H9 (cell line): Measurements from ENCODE around the gene APP. TPM values are rescaled to one million over a fixed set of nuclear protein-coding genes. Genes with fewer than 3 reads are reported as not detected.

Source experiments
- DNase-seq: peaks from one replicate; pipeline ENCODE4 v3.0.0-alpha.2; 2017
- H2AFZ ChIP-seq: one replicate; pipeline ENCODE4 v1.6.1; 2013; ENCODE audit warnings: mild to moderate bottlenecking, low read length, control low read depth, moderate library complexity
- H2AK5ac ChIP-seq: 2 replicates; pipeline ENCODE4 v1.6.1; 2013; ENCODE audit warnings: low read length, control low read depth, mixed read lengths; ENCODE audit not compliant: insufficient read length
- H2BK120ac ChIP-seq: one replicate; pipeline ENCODE4 v1.6.1; 2013; ENCODE audit warnings: low read depth, mild to moderate bottlenecking, low read length, control low read depth, inconsistent platforms; ENCODE audit not compliant: poor library complexity, severe bottlenecking
- H2BK12ac ChIP-seq: 2 replicates; pipeline ENCODE4 v1.6.1; 2013; ENCODE audit warnings: low read length, control low read depth, mixed read lengths, low read depth; ENCODE audit not compliant: insufficient read length
- H2BK15ac ChIP-seq: 2 replicates; pipeline ENCODE4 v1.6.1; 2013; ENCODE audit warnings: low read depth, low read length, control low read depth
- H2BK20ac ChIP-seq: one replicate; pipeline ENCODE4 v1.6.1; 2013; ENCODE audit warnings: low read depth, mild to moderate bottlenecking, low read length, control low read depth, inconsistent platforms; ENCODE audit not compliant: poor library complexity, severe bottlenecking
- H2BK5ac ChIP-seq: 2 replicates; pipeline ENCODE4 v1.6.1; 2013; ENCODE audit warnings: low read length, control low read depth, mixed read lengths; ENCODE audit not compliant: insufficient read length
- H3K14ac ChIP-seq: 2 replicates; pipeline ENCODE4 v1.6.1; 2013; ENCODE audit warnings: low read length, control low read depth; ENCODE audit not compliant: insufficient read depth
- H3K18ac ChIP-seq: 2 replicates; pipeline ENCODE4 v1.6.1; 2013; ENCODE audit warnings: low read depth, mild to moderate bottlenecking, mixed read lengths, low read length, control low read depth; ENCODE audit not compliant: insufficient read length
- H3K23ac ChIP-seq: 2 replicates; pipeline ENCODE4 v1.6.1; 2013; ENCODE audit warnings: low read length, control low read depth, mixed read lengths, low read depth; ENCODE audit not compliant: insufficient read length
- H3K23me2 ChIP-seq: 2 replicates; pipeline ENCODE4 v1.6.1; 2013; ENCODE audit warnings: low read depth, mild to moderate bottlenecking, mixed read lengths, low read length, control low read depth; ENCODE audit not compliant: insufficient read length, poor library complexity, severe bottlenecking
- H3K27ac ChIP-seq: 2 replicates; pipeline ENCODE4 v1.5.1; 2013; ENCODE audit warnings: low read length, control low read depth, mixed read lengths, low read depth; ENCODE audit not compliant: insufficient read length
- H3K27me3 ChIP-seq: 2 replicates; pipeline ENCODE4 v1.6.1; 2013; ENCODE audit warnings: low read length, control low read depth, inconsistent platforms; ENCODE audit not compliant: insufficient read depth
- H3K4ac ChIP-seq: 2 replicates; pipeline ENCODE4 v1.6.1; 2013; ENCODE audit warnings: low read depth, mild to moderate bottlenecking, control low read depth, inconsistent platforms, low read length, moderate library complexity
- H3K4me1 ChIP-seq: 2 replicates; pipeline ENCODE4 v1.6.1; 2013; ENCODE audit warnings: low read length, control low read depth, inconsistent platforms; ENCODE audit not compliant: insufficient read depth
- H3K4me2 ChIP-seq: 2 replicates; pipeline ENCODE4 v1.6.1; 2013; ENCODE audit warnings: low read length, control low read depth, mixed read lengths; ENCODE audit not compliant: insufficient read length, insufficient read depth
- H3K56ac ChIP-seq: 2 replicates; pipeline ENCODE4 v1.6.1; 2013; ENCODE audit warnings: low read depth, mild to moderate bottlenecking, mixed read lengths, low read length, control low read depth; ENCODE audit not compliant: insufficient read length
- H3K79me1 ChIP-seq: 2 replicates; pipeline ENCODE4 v1.6.1; 2013; ENCODE audit warnings: low read depth, mild to moderate bottlenecking, moderate library complexity, low read length, control low read depth, inconsistent platforms; ENCODE audit not compliant: insufficient read depth, poor library complexity, severe bottlenecking
- H3K79me2 ChIP-seq: 2 replicates; pipeline ENCODE4 v1.6.1; 2013; ENCODE audit warnings: low read length, control low read depth, inconsistent platforms; ENCODE audit not compliant: insufficient read depth
- H3K9ac ChIP-seq: 2 replicates; pipeline ENCODE4 v1.6.1; 2013; ENCODE audit warnings: low read length, control low read depth, mixed read lengths; ENCODE audit not compliant: insufficient read length; ENCODE audit errors: extremely low read depth
- H3K9me3 ChIP-seq: one replicate; pipeline ENCODE4 v1.6.1; 2013; ENCODE audit warnings: low read depth, low read length, inconsistent platforms; ENCODE audit not compliant: control insufficient read depth
- H3T11ph ChIP-seq: one replicate; pipeline ENCODE4 v1.6.1; 2013; ENCODE audit warnings: mild to moderate bottlenecking, low read length, control low read depth, inconsistent platforms
- H4K20me1 ChIP-seq: one replicate; pipeline ENCODE4 v1.6.1; 2013; ENCODE audit not compliant: control insufficient read depth, insufficient read length, insufficient read depth
- H4K5ac ChIP-seq: 2 replicates; pipeline ENCODE4 v1.6.1; 2013; ENCODE audit warnings: low read depth, mild to moderate bottlenecking, mixed read lengths, low read length, control low read depth; ENCODE audit not compliant: insufficient read length
- H4K8ac ChIP-seq: replicated peaks from 2 replicates; pipeline ENCODE4 v1.6.1; 2013; ENCODE audit warnings: low read length, control low read depth, mixed read lengths, low read depth; ENCODE audit not compliant: insufficient read length
- H4K91ac ChIP-seq: 2 replicates; pipeline ENCODE4 v1.6.1; 2013; ENCODE audit warnings: low read depth, mild to moderate bottlenecking, moderate library complexity, mixed read lengths, low read length, control low read depth; ENCODE audit not compliant: insufficient read length
- H3K27ac Mint-ChIP-seq, 3 experiments: 2 replicates in 2 of 3; 3 replicates in 1 of 3; pipeline ENCODE4 v1.8.0; 2020 to 2021; ENCODE audit warnings: mixed read lengths in 3 of 3, mild to moderate bottlenecking in 1 of 3, moderate library complexity in 1 of 3
- H3K27me3 Mint-ChIP-seq: 2 replicates; pipeline ENCODE4 v1.8.0; 2021; ENCODE audit warnings: low read depth, mild to moderate bottlenecking, moderate library complexity, mixed read lengths
- H3K36me3 Mint-ChIP-seq, 3 experiments: 2 replicates in 2 of 3; 3 replicates in 1 of 3; pipeline ENCODE4 v1.8.0; 2020 to 2021; ENCODE audit warnings: low read depth in 3 of 3, mixed read lengths in 3 of 3; ENCODE audit not compliant: insufficient read depth in 1 of 3
- H3K4me1 Mint-ChIP-seq, 2 experiments: 2 replicates each; pipeline ENCODE4 v1.8.0; 2020; ENCODE audit warnings: mixed read lengths in 2 of 2
- H3K4me3 Mint-ChIP-seq, 2 experiments: 2 replicates in 1 of 2; 3 replicates in 1 of 2; pipeline ENCODE4 v1.8.0; 2020 to 2021; ENCODE audit warnings: mild to moderate bottlenecking in 2 of 2, mixed read lengths in 2 of 2, moderate library complexity in 1 of 2
- H3K9me3 Mint-ChIP-seq, 2 experiments: 2 replicates in 1 of 2; 3 replicates in 1 of 2; pipeline ENCODE4 v1.8.0; 2020; ENCODE audit warnings: mild to moderate bottlenecking in 2 of 2, mixed read lengths in 2 of 2, moderate library complexity in 1 of 2
- WGBS: extraction: QIAGEN DNeasy Blood & Tissue Kit; methylation state at CpG from one replicate; pipeline ENCODE4 v1.1.7; 2013; ENCODE audit warnings: missing lambda C conversion rate, low lambda C conversion rate, mixed read lengths; ENCODE audit not compliant: insufficient read length; ENCODE audit errors: extremely low coverage; 5-methylcytosine and 5-hydroxymethylcytosine counted together
- total RNA-seq: library from RNA; stranded (reverse); gene quantifications from 2 replicates; pipeline ENCODE4 v1.2.1, GENCODE V29; 2021
- TF ChIP-seq, protein P1 (sequence below): fragments of 200-600 bp; sonication (generic); conservative IDR thresholded peaks from 3 replicates; pipeline ENCODE4 v1.8.0; 2021; ENCODE audit warnings: antibody characterized with exemption, mild to moderate bottlenecking

APP gene
- total RNA-seq, 1 experiment from 2014 or later: 380 TPM

DNA sequence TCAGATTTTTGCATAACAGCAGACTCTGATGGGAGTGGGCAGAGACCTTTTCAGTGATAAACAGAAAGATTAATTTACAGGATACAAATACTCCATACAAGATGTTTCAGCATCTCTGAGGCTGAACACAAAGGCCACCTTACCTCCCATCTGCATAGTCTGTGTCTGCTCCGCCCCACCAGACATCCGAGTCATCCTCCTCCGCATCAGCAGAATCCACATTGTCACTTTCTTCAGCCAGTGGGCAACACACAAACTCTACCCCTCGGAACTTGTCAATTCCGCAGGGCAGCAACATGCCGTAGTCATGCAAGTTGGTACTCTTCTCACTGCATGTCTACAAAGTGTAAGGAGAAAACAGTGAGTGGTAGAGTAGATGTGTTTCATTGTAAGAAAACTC lies 119.7 kb downstream of the APP start:
- Histone ChIP-seq H3K4ac (no peak overlapping the region), H3K79me1 (peaks cover 4% of the 10 kb centered on the region), H2AK5ac (no peak overlapping the region), H3K27ac (no peak overlapping the region), H3K79me2 (peaks cover 11% of the 10 kb centered on the region; the same call in 1 of the 2 replicates), H2BK15ac (no peak overlapping the region), H4K8ac (no peak overlapping the region), H3K4me2 (no peak overlapping the region), H2BK5ac (no peak overlapping the region), H4K91ac (no peak overlapping the region), H2BK12ac (no peak overlapping the region), H3T11ph (no peak overlapping the region), H3K14ac (no peak overlapping the region), H4K20me1 (no peaks in the 10 kb centered on the region), H3K4me1 (no peaks in the 10 kb centered on the region; the same call in 1 of the 2 replicates), H3K23ac (no peak overlapping the region), H2BK20ac (no peak overlapping the region), H4K5ac (no peak overlapping the region), H3K9me3 (no peaks in the 10 kb centered on the region), H3K23me2 (no peaks in the 10 kb centered on the region), H3K56ac (no peak overlapping the region), H3K27me3 (no peaks in the 10 kb centered on the region), H3K9ac (no peak overlapping the region), H2AFZ (no peak overlapping the region), H3K18ac (no peak overlapping the region), H2BK120ac (no peak overlapping the region)
- TF ChIP-seq, protein P1, sequence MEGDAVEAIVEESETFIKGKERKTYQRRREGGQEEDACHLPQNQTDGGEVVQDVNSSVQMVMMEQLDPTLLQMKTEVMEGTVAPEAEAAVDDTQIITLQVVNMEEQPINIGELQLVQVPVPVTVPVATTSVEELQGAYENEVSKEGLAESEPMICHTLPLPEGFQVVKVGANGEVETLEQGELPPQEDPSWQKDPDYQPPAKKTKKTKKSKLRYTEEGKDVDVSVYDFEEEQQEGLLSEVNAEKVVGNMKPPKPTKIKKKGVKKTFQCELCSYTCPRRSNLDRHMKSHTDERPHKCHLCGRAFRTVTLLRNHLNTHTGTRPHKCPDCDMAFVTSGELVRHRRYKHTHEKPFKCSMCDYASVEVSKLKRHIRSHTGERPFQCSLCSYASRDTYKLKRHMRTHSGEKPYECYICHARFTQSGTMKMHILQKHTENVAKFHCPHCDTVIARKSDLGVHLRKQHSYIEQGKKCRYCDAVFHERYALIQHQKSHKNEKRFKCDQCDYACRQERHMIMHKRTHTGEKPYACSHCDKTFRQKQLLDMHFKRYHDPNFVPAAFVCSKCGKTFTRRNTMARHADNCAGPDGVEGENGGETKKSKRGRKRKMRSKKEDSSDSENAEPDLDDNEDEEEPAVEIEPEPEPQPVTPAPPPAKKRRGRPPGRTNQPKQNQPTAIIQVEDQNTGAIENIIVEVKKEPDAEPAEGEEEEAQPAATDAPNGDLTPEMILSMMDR: no peak
- H3K9me3 Mint-ChIP-seq: peaks cover 3 to 9% of the 10 kb centered on the region in 2 experiments; a peak in 3 of 5 replicates
- H3K27ac Mint-ChIP-seq: peak overlapping the region; percentile 68 to 93 (median 76); a peak in 6 of 7 replicates
- peaks cover 14 to 25% of the 10 kb centered on the region in 2 experiments for H3K4me1 Mint-ChIP-seq
- no CpG with 5 or more reads among the region's 6 CpGs for WGBS
- no peaks in the 10 kb centered on the region; the same call in 1 of the 2 replicates for H3K27me3 Mint-ChIP-seq
- H3K4me3 Mint-ChIP-seq: no peak overlapping the region; a peak in 1 of 5 replicates
- DNase-seq: peak; percentile 47
- H3K36me3 Mint-ChIP-seq: peaks cover 44 to 53% (median 46%) of the 10 kb centered on the region in 3 experiments
